DND-41 (cell line): ENCODE results near the gene HSH2D.

Source experiments
- ATAC-seq: fragments of 200-7000 bp; cut with Tn5 transposase; 3 replicates; pipeline ENCODE4 v1.9.1; 2021; ENCODE audit warnings: low read depth; ENCODE audit not compliant: insufficient read depth
- DNase-seq: peaks from one replicate; pipeline ENCODE4 v3.0.0-alpha.2; 2020
- H2AFZ ChIP-seq: 2 replicates; pipeline ENCODE4 v1.6.0; 2012; ENCODE audit warnings: low read depth, low read length
- H3K27ac ChIP-seq: 2 replicates; pipeline ENCODE4 v1.5.1; 2012; ENCODE audit warnings: low read length, inconsistent platforms
- H3K27me3 ChIP-seq: fragments of 200-600 bp; sonication (generic); 2 replicates; pipeline ENCODE4 v1.6.0; 2012; ENCODE audit warnings: low read length, mild to moderate bottlenecking, inconsistent platforms; ENCODE audit not compliant: insufficient read depth, poor library complexity
- H3K36me3 ChIP-seq: 2 replicates; pipeline ENCODE4 v1.5.1; 2012; ENCODE audit warnings: low read length, inconsistent platforms; ENCODE audit not compliant: insufficient read depth
- H3K4me1 ChIP-seq: 2 replicates; pipeline ENCODE4 v1.5.1; 2012; ENCODE audit warnings: mild to moderate bottlenecking, low read length; ENCODE audit not compliant: insufficient read depth
- H3K4me2 ChIP-seq: 2 replicates; pipeline ENCODE4 v1.6.0; 2012; ENCODE audit warnings: mild to moderate bottlenecking, moderate library complexity, low read length, inconsistent platforms; ENCODE audit not compliant: insufficient read depth
- H3K4me3 ChIP-seq, 2 experiments: fragments of 200-600 bp in 1 of 2; shearing (Covaris generic) in 1 of 2; 2 replicates each; pipeline ENCODE4 v1.5.1; 2012 to 2016; ENCODE audit warnings: inconsistent platforms in 2 of 2, low read length in 2 of 2, mild to moderate bottlenecking in 2 of 2, low read depth in 1 of 2, moderate library complexity in 1 of 2
- H3K79me2 ChIP-seq: 2 replicates; pipeline ENCODE4 v1.6.0; 2012; ENCODE audit warnings: low read length, inconsistent platforms; ENCODE audit not compliant: insufficient read depth
- H3K9ac ChIP-seq: 2 replicates; pipeline ENCODE4 v1.6.0; 2012; ENCODE audit warnings: low read depth, mild to moderate bottlenecking, inconsistent platforms, low read length, moderate library complexity
- H3K9me3 ChIP-seq: 2 replicates; pipeline ENCODE4 v1.5.1; 2012; ENCODE audit warnings: low read length, moderate library complexity, mild to moderate bottlenecking, inconsistent platforms; ENCODE audit not compliant: insufficient read depth, severe bottlenecking
- H4K20me1 ChIP-seq: 2 replicates; pipeline ENCODE4 v1.6.0; 2012; ENCODE audit warnings: low read length; ENCODE audit not compliant: insufficient read depth
- CTCF ChIP-seq: IDR thresholded peaks from 2 replicates; pipeline ENCODE4 v1.5.1; 2012; ENCODE audit warnings: borderline replicate concordance, low read length, moderate library complexity, mild to moderate bottlenecking; ENCODE audit not compliant: poor library complexity, severe bottlenecking; ENCODE audit errors: extremely low read depth
- EZH2 ChIP-seq: IDR thresholded peaks from 3 replicates; pipeline ENCODE4 v1.6.1; 2012; ENCODE audit warnings: borderline replicate concordance, low read depth, mild to moderate bottlenecking, moderate library complexity, low read length, inconsistent platforms; ENCODE audit not compliant: severe bottlenecking

HSH2D gene

GRCh38 chr19:16159655-16160054 is 16.2 kb downstream of the HSH2D start:
- H3K4me1 ChIP-seq: no peaks in the 10 kb centered on the region
- no peak overlapping the region for H3K4me2 ChIP-seq
- H3K9ac ChIP-seq: no peak overlapping the region

GRCh38 chr19:16160445-16160942 is 17.0 kb downstream of the HSH2D start:
- no peaks in the 10 kb centered on the region for H3K79me2 ChIP-seq
- no peaks in the 10 kb centered on the region for H4K20me1 ChIP-seq
- H3K4me1 ChIP-seq: no peaks in the 10 kb centered on the region
- H3K4me3 ChIP-seq: no peak overlapping the region
- no peak overlapping the region for H3K9ac ChIP-seq
- no peak for TF ChIP-seq EZH2
- no peak for TF ChIP-seq CTCF
- no peak overlapping the region for H3K4me2 ChIP-seq
- DNase-seq: no peak
- no peak overlapping the region for H3K27ac ChIP-seq
- no peak for ATAC-seq
- H3K27me3 ChIP-seq: no peaks in the 10 kb centered on the region
- H3K9me3 ChIP-seq: no peaks in the 10 kb centered on the region
- H2AFZ ChIP-seq: no peak overlapping the region
- H3K36me3 ChIP-seq: no peaks in the 10 kb centered on the region

More at GRCh38 chr19:16159655-16160054, 16.2 kb downstream of the HSH2D start:
- Histone ChIP-seq H3K79me2 (no peaks in the 10 kb centered on the region), H3K27ac (no peak overlapping the region), H4K20me1 (no peaks in the 10 kb centered on the region), H3K36me3 (no peaks in the 10 kb centered on the region), H3K27me3 (no peaks in the 10 kb centered on the region), H3K4me3 (no peak overlapping the region), H3K9me3 (no peaks in the 10 kb centered on the region), H2AFZ (no peak overlapping the region; the same call in 1 of the 2 replicates)
- TF ChIP-seq EZH2 (no peak), CTCF (no peak)
- DNase-seq: no peak
- ATAC-seq: no peak

- no peak overlapping the region for H3K27ac ChIP-seq
- no peaks in the 10 kb centered on the region for H4K20me1 ChIP-seq
- ATAC-seq: no peak
- no peak overlapping the region for H3K9ac ChIP-seq
- H2AFZ ChIP-seq: no peak overlapping the region
- DNase-seq: no peak
- H3K36me3 ChIP-seq: no peaks in the 10 kb centered on the region
- no peak overlapping the region for H3K4me3 ChIP-seq
- H3K9me3 ChIP-seq: no peaks in the 10 kb centered on the region
- H3K27me3 ChIP-seq: no peaks in the 10 kb centered on the region
- no peak for TF ChIP-seq CTCF
- TF ChIP-seq EZH2: no peak
- H3K79me2 ChIP-seq: no peaks in the 10 kb centered on the region
- H3K4me2 ChIP-seq: no peak overlapping the region
- H3K4me1 ChIP-seq: no peaks in the 10 kb centered on the region
Observed at GRCh38 chr19:16160943-16161560, 17.6 kb downstream of the HSH2D start.
